HG03064 (cell line): Measurements from ENCODE around the gene F2RL3.

Experiments
- ATAC-seq: cut with Tn5 transposase; IDR thresholded peaks from one replicate; pipeline ENCODE4 v1.9.1; 2021; ENCODE audit warnings: low read depth; ENCODE audit not compliant: unreplicated experiment

The F2RL3 gene

DNA sequence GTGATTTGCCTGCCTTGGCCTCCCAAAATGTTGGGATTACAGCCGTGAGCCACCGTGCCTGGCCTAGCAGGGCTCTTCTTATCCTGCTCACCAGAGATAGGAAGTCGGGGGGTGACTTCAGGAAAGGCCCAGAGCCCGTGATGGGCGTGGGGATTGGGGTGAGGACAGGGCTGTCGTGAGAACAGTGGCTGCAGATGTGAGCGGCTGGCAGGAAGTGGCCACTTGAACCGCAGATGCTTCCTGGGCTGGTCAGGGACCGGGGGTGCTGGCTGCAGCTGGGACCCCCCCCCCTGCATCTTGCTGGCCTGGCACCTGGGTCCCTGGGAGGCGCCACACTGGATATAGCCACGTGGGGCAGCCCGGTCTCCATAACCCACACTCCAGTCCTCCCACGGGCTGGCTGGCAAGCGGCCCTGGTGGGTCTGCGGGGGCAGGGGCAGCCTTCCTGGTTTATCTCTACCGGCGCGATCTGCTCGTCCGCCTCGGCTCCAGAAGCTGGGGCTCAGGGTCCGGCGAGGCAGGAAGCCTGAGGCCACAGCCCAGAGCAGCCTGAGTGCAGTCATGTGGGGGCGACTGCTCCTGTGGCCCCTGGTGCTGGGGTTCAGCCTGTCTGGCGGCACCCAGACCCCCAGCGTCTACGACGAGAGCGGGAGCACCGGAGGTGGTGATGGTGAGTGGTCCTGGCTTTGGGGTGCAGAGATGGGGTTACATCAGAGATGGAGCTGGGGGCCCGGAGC lies at the start of gene F2RL3:
TSS of gene F2RL3 (plus strand) at position 371 of the 737 bp plus-strand sequence. CDS start at position 562, 191 bp downstream.
- no peak for ATAC-seq

DNA sequence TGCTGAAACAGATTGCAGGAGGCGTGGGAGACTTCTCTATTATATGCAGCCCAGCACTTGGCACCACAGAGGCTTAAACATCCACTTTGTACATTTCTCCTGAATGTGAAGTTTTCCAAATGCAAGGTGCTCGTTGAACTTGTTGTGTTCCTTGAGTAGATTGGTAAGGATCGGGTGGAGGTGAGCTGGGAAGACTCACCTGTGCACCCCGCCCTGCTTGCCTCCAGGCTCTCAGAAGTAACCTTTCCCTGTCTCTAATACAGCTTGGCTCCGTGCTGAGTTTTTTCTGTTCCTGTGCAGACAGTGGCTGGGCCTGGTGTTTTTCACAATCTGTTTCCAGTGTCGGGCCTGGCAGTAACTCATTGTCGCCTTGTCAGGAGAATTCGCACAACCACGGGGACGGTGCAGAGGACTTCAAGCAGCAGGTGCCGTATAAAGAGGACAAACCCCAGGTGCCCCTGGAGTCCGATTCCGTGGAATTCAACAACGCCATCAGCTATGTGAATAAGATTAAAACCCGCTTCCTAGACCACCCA lies 47.3 kb upstream of the F2RL3 start:
- no peak for ATAC-seq

- ATAC-seq, result no peak
These were observed 41.9 kb upstream of the F2RL3 start for GRCh38 chr19:16846901-16847300.

GRCh38 chr19:16847430-16847829 lies 41.4 kb upstream of the F2RL3 start:
- no peak for ATAC-seq

GRCh38 chr19:16849168-16849567 lies 39.6 kb upstream of the F2RL3 start:
- ATAC-seq, result no peak

- ATAC-seq, result no peak
These were observed 38.7 kb upstream of the F2RL3 start for GRCh38 chr19:16850133-16850532.

DNA sequence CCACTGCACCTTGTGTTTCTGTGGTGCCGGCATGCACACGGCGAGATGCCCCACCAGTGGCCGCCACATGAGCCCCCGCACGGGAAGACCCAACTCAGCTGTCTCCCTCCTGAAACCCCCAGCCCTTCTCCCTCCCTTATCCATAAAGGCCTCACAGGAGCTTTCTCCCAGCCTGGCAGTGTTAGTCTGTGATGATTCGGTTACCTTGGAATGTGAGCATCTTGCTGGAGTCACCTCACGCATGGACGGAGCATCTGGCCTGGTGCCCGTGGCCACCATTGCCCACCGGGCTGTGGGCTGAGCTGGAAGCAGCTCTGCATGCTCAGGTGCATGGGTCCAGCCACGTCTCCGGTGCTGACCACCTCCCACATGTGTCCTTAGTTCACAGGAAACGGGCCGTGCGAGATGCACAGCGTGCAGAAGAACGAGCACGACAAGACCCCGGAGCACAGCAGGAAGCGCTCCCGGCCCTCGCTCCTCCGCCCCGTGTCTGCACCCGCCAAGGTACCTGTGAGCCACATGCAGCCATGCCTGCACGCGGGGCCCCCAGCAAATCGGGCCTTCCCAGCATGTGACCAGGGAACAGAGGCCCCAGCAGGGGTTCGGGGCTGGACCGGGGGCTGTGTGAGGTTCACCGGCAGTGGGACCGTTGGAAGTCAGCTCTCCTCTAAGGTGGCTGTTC lies 37.6 kb upstream of the F2RL3 start:
- no peak for ATAC-seq

- no peak for ATAC-seq
These were observed 35.7 kb upstream of the F2RL3 start for GRCh38 chr19:16853066-16853465.

- ATAC-seq, result no peak
These were observed 32.7 kb upstream of the F2RL3 start for GRCh38 chr19:16856091-16856490.

GRCh38 chr19:16859626-16860025 lies 29.2 kb upstream of the F2RL3 start:
- no peak for ATAC-seq

GRCh38 chr19:16860118-16860517 lies 28.7 kb upstream of the F2RL3 start:
- no peak for ATAC-seq

DNA sequence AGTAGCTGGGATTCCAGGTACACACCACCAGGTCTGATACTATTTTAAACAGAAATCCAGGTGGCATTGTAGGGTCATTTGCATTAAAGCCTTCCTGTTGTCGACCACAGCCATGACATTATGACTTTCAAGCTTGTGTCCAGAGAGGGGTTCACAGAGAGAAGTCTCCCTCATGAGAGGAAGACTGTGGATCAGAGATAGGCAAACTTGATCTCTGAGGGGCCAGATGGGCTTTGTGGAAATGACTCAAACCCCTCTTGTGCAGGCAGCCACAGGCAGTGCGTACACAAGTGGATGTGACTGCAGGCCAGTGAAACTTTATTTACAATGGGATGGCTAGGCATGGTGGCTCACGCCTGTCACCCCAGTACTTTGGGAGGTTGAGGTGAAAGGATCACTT lies 27.8 kb upstream of the F2RL3 start:
- ATAC-seq, result no peak

DNA sequence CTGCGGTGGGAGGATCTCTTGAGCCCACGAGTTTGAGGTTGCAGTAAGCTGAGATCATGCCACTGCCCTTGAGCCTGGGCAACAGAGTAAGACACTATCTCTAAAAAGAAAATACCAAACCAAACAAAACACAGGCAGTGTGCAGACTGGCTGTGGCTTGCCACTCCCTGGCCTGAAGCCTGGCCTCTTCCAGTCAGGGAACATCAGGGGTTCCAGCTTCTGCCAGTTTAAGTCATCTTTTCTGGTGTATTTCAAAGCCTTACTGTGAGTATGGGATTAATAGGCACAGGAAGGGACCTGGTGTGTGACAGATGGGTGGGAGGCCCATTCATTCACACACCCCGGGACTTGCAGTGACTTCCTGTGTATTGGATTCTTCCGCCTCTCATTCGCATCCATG lies 27.0 kb upstream of the F2RL3 start:
- no peak for ATAC-seq

GRCh38 chr19:16862826-16863415 lies 25.9 kb upstream of the F2RL3 start:
- ATAC-seq, result no peak

- ATAC-seq, result no peak
These were observed 21.6 kb upstream of the F2RL3 start for GRCh38 chr19:16867211-16867610.

GRCh38 chr19:16868423-16869130 lies 20.2 kb upstream of the F2RL3 start:
- ATAC-seq, result no peak

DNA sequence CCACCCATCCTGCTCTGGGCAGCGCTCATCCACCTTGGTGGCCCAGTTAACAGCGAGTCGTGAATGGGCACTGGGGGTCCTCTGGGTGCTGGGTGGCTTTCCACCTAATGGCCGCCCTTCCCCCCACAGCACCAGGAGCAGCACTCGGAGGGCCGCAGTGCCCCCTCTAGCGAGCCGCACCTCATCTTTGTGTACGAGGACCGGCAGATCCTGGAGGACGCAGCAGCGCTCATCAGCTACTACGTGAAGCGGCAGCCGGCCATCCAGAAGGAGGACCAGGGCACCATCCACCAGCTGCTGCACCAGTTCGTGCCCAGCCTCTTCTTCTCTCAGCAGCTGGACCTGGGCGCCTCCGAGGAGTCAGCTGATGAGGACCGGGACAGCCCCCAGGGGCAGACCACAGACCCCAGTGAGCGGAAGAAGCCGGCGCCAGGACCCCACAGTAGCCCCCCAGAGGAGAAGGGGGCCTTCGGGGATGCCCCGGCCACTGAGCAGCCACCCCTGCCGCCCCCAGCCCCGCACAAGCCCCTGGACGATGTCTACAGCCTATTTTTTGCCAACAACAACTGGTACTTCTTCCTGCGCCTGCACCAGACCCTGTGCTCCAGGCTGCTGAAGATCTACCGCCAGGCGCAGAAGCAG lies 19.3 kb upstream of the F2RL3 start:
- ATAC-seq, result no peak

GRCh38 chr19:16871871-16872270 lies 16.9 kb upstream of the F2RL3 start:
- ATAC-seq, result no peak

- ATAC-seq, result no peak
These were observed 16.1 kb upstream of the F2RL3 start for GRCh38 chr19:16872728-16873127.

DNA sequence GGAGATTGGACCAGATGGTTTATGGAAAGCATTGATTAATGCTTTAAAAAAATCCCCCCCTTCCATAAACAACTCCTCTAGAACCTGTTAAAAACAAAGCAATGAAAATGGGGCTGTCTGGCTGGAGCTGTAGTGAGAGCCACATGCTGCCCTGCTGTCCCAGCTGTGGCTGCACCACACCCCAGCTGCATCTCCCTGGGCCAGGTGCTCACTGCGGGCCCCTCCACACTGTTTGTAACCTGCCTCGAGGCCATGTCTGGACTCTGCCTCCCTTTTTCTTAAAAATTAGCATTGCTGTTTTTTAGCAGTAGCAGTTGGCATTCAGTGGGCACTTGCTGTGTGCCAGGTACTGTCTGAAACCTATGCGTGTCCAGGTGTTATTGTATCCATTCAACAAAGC lies 15.2 kb upstream of the F2RL3 start:
- ATAC-seq, result no peak
